ENCODE data around the gene ALPI.

ALPI gene

GRCh38 chr2:232410238-232410900 is 45.6 kb upstream of the ALPI start:
- Histone ChIP-seq H3K4me1 (ENCODE audit: control insufficient read depth, low read depth, low read length) (no peaks in the 10 kb centered on the region), H3K56ac (ENCODE audit: low read length) (no peak overlapping the region), H2BK15ac (replicated peaks; ENCODE audit: low read depth) (no peak overlapping the region), H3K4ac (ENCODE audit: low read depth, low read length) (no peak overlapping the region), H2AK5ac (ENCODE audit: low read length) (no peak overlapping the region), H3K27me3 (ENCODE audit: insufficient read depth, low read length, poor library complexity) (peaks cover 1% of the 10 kb centered on the region), H2BK120ac (ENCODE audit: low read depth, low read length) (no peak overlapping the region), H3K27ac (ENCODE audit: low read depth, low read length) (no peak overlapping the region), H2BK5ac (ENCODE audit: low read length) (no peak overlapping the region), H3K79me1 (ENCODE audit: low read length) (no peaks in the 10 kb centered on the region), H4K8ac (ENCODE audit: low read depth, low read length) (no peak overlapping the region), H3K36me3 (ENCODE audit: control insufficient read depth, insufficient read depth, low read length) (no peaks in the 10 kb centered on the region), H3K23ac (ENCODE audit: low read length) (no peak overlapping the region), H3K4me2 (ENCODE audit: low read length) (no peak overlapping the region), H3K4me3 (ENCODE audit: low read length) (no peak overlapping the region), H3K79me2 (ENCODE audit: control insufficient read depth, insufficient read depth, low read length) (no peaks in the 10 kb centered on the region), H3K9ac (ENCODE audit: low read length) (no peak overlapping the region), H3K18ac (ENCODE audit: low read length) (no peak overlapping the region), H4K5ac (ENCODE audit: low read length) (no peak overlapping the region)
- DNase-seq: no peak
- WGBS (ENCODE audit: extremely low coverage, insufficient coverage, low lambda C conversion rate): no CpG with 5 or more reads among the region's 7 CpGs

- Histone ChIP-seq H3K79me1 (ENCODE audit: low read length) (no peaks in the 10 kb centered on the region), H2BK15ac (replicated peaks; ENCODE audit: low read depth) (no peak overlapping the region), H2AK5ac (ENCODE audit: low read length) (no peak overlapping the region), H3K23ac (ENCODE audit: low read length) (no peak overlapping the region), H3K4me3 (ENCODE audit: low read length) (no peak overlapping the region), H2BK5ac (ENCODE audit: low read length) (no peak overlapping the region), H3K4ac (ENCODE audit: low read depth, low read length) (no peak overlapping the region), H3K4me2 (ENCODE audit: low read length) (no peak overlapping the region), H3K4me1 (ENCODE audit: control insufficient read depth, low read depth, low read length) (no peaks in the 10 kb centered on the region), H3K79me2 (ENCODE audit: control insufficient read depth, insufficient read depth, low read length) (no peaks in the 10 kb centered on the region), H3K36me3 (ENCODE audit: control insufficient read depth, insufficient read depth, low read length) (no peaks in the 10 kb centered on the region), H2BK120ac (ENCODE audit: low read depth, low read length) (no peak overlapping the region), H3K27ac (ENCODE audit: low read depth, low read length) (no peak overlapping the region), H3K9ac (ENCODE audit: low read length) (no peak overlapping the region), H3K56ac (ENCODE audit: low read length) (no peak overlapping the region), H3K18ac (ENCODE audit: low read length) (no peak overlapping the region), H4K8ac (ENCODE audit: low read depth, low read length) (no peak overlapping the region), H3K27me3 (ENCODE audit: insufficient read depth, low read length, poor library complexity) (peaks cover 1% of the 10 kb centered on the region), H4K5ac (ENCODE audit: low read length) (no peak overlapping the region)
- no CpG with 5 or more reads among the region's 6 CpGs for WGBS (ENCODE audit: extremely low coverage, insufficient coverage, low lambda C conversion rate)
- DNase-seq: no peak
Observed at GRCh38 chr2:232411901-232412629, 43.9 kb upstream of the ALPI start.

GRCh38 chr2:232412986-232413385 is 43.0 kb upstream of the ALPI start:
- Histone ChIP-seq H3K56ac (ENCODE audit: low read length) (no peak overlapping the region), H3K23ac (ENCODE audit: low read length) (no peak overlapping the region), H3K79me2 (ENCODE audit: control insufficient read depth, insufficient read depth, low read length) (no peaks in the 10 kb centered on the region), H3K18ac (ENCODE audit: low read length) (no peak overlapping the region), H4K5ac (ENCODE audit: low read length) (no peak overlapping the region), H2BK120ac (ENCODE audit: low read depth, low read length) (no peak overlapping the region), H3K4me1 (ENCODE audit: control insufficient read depth, low read depth, low read length) (no peaks in the 10 kb centered on the region), H4K8ac (ENCODE audit: low read depth, low read length) (no peak overlapping the region), H2AK5ac (ENCODE audit: low read length) (no peak overlapping the region), H3K4me3 (ENCODE audit: low read length) (no peak overlapping the region), H2BK5ac (ENCODE audit: low read length) (no peak overlapping the region), H3K4ac (ENCODE audit: low read depth, low read length) (no peak overlapping the region), H3K27ac (ENCODE audit: low read depth, low read length) (no peak overlapping the region), H3K79me1 (ENCODE audit: low read length) (no peaks in the 10 kb centered on the region), H3K4me2 (ENCODE audit: low read length) (no peak overlapping the region), H2BK15ac (replicated peaks; ENCODE audit: low read depth) (no peak overlapping the region), H3K9ac (ENCODE audit: low read length) (no peak overlapping the region), H3K36me3 (ENCODE audit: control insufficient read depth, insufficient read depth, low read length) (no peaks in the 10 kb centered on the region), H3K27me3 (ENCODE audit: insufficient read depth, low read length, poor library complexity) (peaks cover 2% of the 10 kb centered on the region)
- WGBS (ENCODE audit: extremely low coverage, insufficient coverage, low lambda C conversion rate): no CpG with 5 or more reads among the region's 5 CpGs
- no peak for DNase-seq

GRCh38 chr2:232415138-232415690 is 40.7 kb upstream of the ALPI start:
- no peak for DNase-seq
- H3K27ac ChIP-seq (ENCODE audit: low read depth, low read length): no peak overlapping the region
- WGBS (ENCODE audit: extremely low coverage, insufficient coverage, low lambda C conversion rate): no CpG with 5 or more reads among the region's 8 CpGs
- no peak overlapping the region for H3K56ac ChIP-seq (ENCODE audit: low read length)
- H2BK15ac ChIP-seq (replicated peaks; ENCODE audit: low read depth): no peak overlapping the region
- no peak overlapping the region for H4K8ac ChIP-seq (ENCODE audit: low read depth, low read length)
- no peak overlapping the region for H2BK5ac ChIP-seq (ENCODE audit: low read length)
- no peaks in the 10 kb centered on the region for H3K4me1 ChIP-seq (ENCODE audit: control insufficient read depth, low read depth, low read length)
- no peak overlapping the region for H2AK5ac ChIP-seq (ENCODE audit: low read length)
- no peak overlapping the region for H3K23ac ChIP-seq (ENCODE audit: low read length)
- H2BK120ac ChIP-seq (ENCODE audit: low read depth, low read length): no peak overlapping the region
- no peak overlapping the region for H4K5ac ChIP-seq (ENCODE audit: low read length)
- no peak overlapping the region for H3K4me3 ChIP-seq (ENCODE audit: low read length)
- H3K4me2 ChIP-seq (ENCODE audit: low read length): no peak overlapping the region
- H3K9ac ChIP-seq (ENCODE audit: low read length): no peak overlapping the region
- H3K4ac ChIP-seq (ENCODE audit: low read depth, low read length): no peak overlapping the region
- H3K18ac ChIP-seq (ENCODE audit: low read length): no peak overlapping the region
- no peaks in the 10 kb centered on the region for H3K79me2 ChIP-seq (ENCODE audit: control insufficient read depth, insufficient read depth, low read length)
- no peaks in the 10 kb centered on the region for H3K36me3 ChIP-seq (ENCODE audit: control insufficient read depth, insufficient read depth, low read length)
- H3K27me3 ChIP-seq (ENCODE audit: insufficient read depth, low read length, poor library complexity): peaks cover 25% of the 10 kb centered on the region
- no peaks in the 10 kb centered on the region for H3K79me1 ChIP-seq (ENCODE audit: low read length)

GRCh38 chr2:232415736-232416520 is 40.0 kb upstream of the ALPI start:
- WGBS (ENCODE audit: extremely low coverage, insufficient coverage, low lambda C conversion rate): no CpG with 5 or more reads among the region's 12 CpGs
- H3K27me3 ChIP-seq (ENCODE audit: insufficient read depth, low read length, poor library complexity): peaks cover 29% of the 10 kb centered on the region
- H4K8ac ChIP-seq (ENCODE audit: low read depth, low read length): no peak overlapping the region

More at GRCh38 chr2:232415736-232416520, 40.0 kb upstream of the ALPI start:
- Histone ChIP-seq H3K4me3 (ENCODE audit: low read length) (no peak overlapping the region), H2BK120ac (ENCODE audit: low read depth, low read length) (no peak overlapping the region), H3K23ac (ENCODE audit: low read length) (no peak overlapping the region), H3K4me2 (ENCODE audit: low read length) (no peak overlapping the region), H3K79me1 (ENCODE audit: low read length) (no peaks in the 10 kb centered on the region), H2BK15ac (replicated peaks; ENCODE audit: low read depth) (no peak overlapping the region), H3K18ac (ENCODE audit: low read length) (no peak overlapping the region), H3K9ac (ENCODE audit: low read length) (no peak overlapping the region), H4K5ac (ENCODE audit: low read length) (no peak overlapping the region), H3K27ac (ENCODE audit: low read depth, low read length) (no peak overlapping the region), H3K4ac (ENCODE audit: low read depth, low read length) (no peak overlapping the region), H3K36me3 (ENCODE audit: control insufficient read depth, insufficient read depth, low read length) (no peaks in the 10 kb centered on the region), H3K79me2 (ENCODE audit: control insufficient read depth, insufficient read depth, low read length) (no peaks in the 10 kb centered on the region), H2BK5ac (ENCODE audit: low read length) (no peak overlapping the region), H3K4me1 (ENCODE audit: control insufficient read depth, low read depth, low read length) (no peaks in the 10 kb centered on the region), H2AK5ac (ENCODE audit: low read length) (no peak overlapping the region), H3K56ac (ENCODE audit: low read length) (no peak overlapping the region)
- no peak for DNase-seq

Measured in mesendoderm (in vitro differentiated cells).